H1 (cell line): Measurements from ENCODE around the gene VARS2.

Source experiments
- EZH2 ChIP-seq: fragments of 200-600 bp; sonication (generic); IDR thresholded peaks from 2 replicates; pipeline ENCODE4 v1.7.1; 2012; ENCODE audit warnings: low read depth, mild to moderate bottlenecking, moderate library complexity, low read length, inconsistent platforms; ENCODE audit not compliant: severe bottlenecking
- RBBP5 ChIP-seq: IDR thresholded peaks from 2 replicates; pipeline ENCODE4 v1.7.1; 2012; ENCODE audit warnings: low read depth, mild to moderate bottlenecking, inconsistent platforms, low read length, moderate library complexity, borderline replicate concordance
- TF ChIP-seq, protein P1 (sequence below): IDR thresholded peaks from 2 replicates; pipeline ENCODE4 v1.6.1; 2011; ENCODE audit warnings: low read length, improper control_type of control experiment
- TF ChIP-seq, protein P2 (sequence below), 3 experiments: IDR thresholded peaks; 1 replicate in 2 of 3; 2 replicates in 1 of 3; pipeline versions ENCODE4 v1.5.1 to v1.6.1; 2011; ENCODE audit warnings: low read length in 3 of 3, mild to moderate bottlenecking in 3 of 3, inconsistent platforms in 2 of 3, low read depth in 1 of 3, moderate library complexity in 1 of 3; ENCODE audit not compliant: insufficient read depth in 1 of 3; ENCODE audit errors: control extremely low read depth in 1 of 3

DNA sequence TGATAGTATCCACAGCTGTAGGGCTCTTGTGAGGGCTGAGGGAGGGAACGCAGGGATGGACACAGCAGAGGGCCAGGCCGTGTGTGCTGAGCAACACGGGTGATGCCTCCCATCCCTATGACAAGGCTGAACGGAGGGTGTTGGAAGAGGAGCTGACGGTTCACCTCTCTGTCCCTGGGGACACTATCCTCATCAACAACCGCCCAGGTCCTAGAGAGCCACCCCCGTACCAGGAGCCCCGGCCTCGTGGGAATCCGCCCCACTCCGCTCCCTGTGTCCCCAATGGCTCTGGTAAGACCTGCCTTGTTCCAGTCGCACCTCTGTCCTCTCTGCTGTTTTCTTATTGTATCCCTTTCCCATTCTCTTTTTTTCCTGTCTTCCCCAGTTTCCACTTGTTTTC is 19.7 kb upstream of the VARS2 start:
- TF ChIP-seq, protein P1, sequence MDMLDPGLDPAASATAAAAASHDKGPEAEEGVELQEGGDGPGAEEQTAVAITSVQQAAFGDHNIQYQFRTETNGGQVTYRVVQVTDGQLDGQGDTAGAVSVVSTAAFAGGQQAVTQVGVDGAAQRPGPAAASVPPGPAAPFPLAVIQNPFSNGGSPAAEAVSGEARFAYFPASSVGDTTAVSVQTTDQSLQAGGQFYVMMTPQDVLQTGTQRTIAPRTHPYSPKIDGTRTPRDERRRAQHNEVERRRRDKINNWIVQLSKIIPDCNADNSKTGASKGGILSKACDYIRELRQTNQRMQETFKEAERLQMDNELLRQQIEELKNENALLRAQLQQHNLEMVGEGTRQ: no peak
- TF ChIP-seq, protein P2, sequence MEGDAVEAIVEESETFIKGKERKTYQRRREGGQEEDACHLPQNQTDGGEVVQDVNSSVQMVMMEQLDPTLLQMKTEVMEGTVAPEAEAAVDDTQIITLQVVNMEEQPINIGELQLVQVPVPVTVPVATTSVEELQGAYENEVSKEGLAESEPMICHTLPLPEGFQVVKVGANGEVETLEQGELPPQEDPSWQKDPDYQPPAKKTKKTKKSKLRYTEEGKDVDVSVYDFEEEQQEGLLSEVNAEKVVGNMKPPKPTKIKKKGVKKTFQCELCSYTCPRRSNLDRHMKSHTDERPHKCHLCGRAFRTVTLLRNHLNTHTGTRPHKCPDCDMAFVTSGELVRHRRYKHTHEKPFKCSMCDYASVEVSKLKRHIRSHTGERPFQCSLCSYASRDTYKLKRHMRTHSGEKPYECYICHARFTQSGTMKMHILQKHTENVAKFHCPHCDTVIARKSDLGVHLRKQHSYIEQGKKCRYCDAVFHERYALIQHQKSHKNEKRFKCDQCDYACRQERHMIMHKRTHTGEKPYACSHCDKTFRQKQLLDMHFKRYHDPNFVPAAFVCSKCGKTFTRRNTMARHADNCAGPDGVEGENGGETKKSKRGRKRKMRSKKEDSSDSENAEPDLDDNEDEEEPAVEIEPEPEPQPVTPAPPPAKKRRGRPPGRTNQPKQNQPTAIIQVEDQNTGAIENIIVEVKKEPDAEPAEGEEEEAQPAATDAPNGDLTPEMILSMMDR (IDR thresholded peaks at IDR 0.05; ENCODE audit: control extremely low read depth in 1 of 3, insufficient read depth in 1 of 3, low read depth in 1 of 3, low read length in 3 of 3): no peak
- TF ChIP-seq RBBP5: no peak
- TF ChIP-seq EZH2: no peak
